VCaP (cell line): ENCODE data around the gene LMBR1.

Source experiments
- H3K27ac ChIP-seq: fragments of 450-650 bp; 2 replicates; pipeline ENCODE4 v1.5.1; 2017
- TF ChIP-seq, protein P1 (sequence below): fragments of 450-650 bp; conservative IDR thresholded peaks from 2 replicates; pipeline ENCODE4 v1.5.1; 2017; ENCODE audit warnings: mild to moderate bottlenecking, moderate library complexity

LMBR1 gene

GRCh38 chr7:156772725-156773124 is 120.3 kb downstream of the LMBR1 start:
- no peak overlapping the region for H3K27ac ChIP-seq
- TF ChIP-seq, protein P1, sequence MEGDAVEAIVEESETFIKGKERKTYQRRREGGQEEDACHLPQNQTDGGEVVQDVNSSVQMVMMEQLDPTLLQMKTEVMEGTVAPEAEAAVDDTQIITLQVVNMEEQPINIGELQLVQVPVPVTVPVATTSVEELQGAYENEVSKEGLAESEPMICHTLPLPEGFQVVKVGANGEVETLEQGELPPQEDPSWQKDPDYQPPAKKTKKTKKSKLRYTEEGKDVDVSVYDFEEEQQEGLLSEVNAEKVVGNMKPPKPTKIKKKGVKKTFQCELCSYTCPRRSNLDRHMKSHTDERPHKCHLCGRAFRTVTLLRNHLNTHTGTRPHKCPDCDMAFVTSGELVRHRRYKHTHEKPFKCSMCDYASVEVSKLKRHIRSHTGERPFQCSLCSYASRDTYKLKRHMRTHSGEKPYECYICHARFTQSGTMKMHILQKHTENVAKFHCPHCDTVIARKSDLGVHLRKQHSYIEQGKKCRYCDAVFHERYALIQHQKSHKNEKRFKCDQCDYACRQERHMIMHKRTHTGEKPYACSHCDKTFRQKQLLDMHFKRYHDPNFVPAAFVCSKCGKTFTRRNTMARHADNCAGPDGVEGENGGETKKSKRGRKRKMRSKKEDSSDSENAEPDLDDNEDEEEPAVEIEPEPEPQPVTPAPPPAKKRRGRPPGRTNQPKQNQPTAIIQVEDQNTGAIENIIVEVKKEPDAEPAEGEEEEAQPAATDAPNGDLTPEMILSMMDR, result no peak

DNA sequence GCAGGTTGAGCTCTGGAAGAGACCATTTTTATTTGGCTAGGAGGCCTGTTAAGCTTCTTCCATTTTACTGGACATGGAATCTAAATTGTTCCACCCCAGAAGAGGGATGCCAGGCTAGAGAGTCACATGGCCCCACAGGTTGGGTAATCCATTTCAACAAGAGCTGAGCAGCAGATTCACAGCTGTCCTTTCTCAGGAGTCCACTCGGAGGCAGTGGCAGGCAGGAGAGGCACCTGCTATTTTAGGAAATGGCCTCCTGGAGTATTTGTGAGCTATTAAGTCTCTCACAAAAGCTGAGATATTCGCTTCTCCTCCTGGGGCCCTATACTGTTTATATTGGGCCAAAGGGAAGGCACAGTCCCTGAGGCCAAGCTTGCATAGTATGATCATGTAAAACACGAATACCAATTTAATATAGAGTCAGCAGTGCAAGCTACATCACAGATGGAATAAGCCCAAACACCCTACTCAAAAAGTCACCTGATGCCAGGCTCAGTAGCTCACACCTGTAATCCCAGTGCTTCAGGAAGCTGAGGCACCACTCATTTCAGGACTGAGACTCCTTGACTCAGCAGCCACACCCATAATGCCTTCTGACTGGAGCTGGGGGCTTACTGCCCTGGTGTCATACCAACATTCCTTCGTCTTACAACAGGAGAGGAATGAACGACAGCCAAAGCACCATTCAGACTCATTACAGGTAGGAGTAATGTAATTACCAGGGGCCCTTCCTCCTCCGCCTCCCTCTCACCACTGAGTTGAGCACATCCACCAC is 124.1 kb downstream of the LMBR1 start:
- TF ChIP-seq, protein P1, result no peak
- H3K27ac ChIP-seq, result no peak overlapping the region

DNA sequence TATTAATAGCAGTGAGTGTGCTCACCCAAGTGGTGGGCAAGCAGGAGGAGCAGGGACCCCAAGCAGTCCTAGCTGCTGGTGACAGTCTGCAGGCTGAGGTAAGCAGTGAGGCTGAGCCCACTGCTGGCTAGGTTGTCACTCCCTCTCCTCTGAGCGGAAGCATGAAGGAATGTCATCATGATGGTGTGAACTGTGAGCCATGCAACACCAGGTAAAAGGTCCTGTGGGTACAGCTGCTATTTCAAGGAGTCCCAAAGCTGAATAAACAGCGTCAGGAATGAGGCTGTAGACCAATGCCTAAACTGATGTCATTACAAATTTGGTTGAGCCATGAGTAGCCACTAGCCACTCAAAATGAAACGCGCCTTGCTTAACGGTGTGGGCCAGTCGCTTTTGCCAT is 126.3 kb downstream of the LMBR1 start:
- TF ChIP-seq, protein P1, result no peak
- H3K27ac ChIP-seq, result peak overlapping the region; percentile 7; the same call in 1 of the 2 replicates

DNA sequence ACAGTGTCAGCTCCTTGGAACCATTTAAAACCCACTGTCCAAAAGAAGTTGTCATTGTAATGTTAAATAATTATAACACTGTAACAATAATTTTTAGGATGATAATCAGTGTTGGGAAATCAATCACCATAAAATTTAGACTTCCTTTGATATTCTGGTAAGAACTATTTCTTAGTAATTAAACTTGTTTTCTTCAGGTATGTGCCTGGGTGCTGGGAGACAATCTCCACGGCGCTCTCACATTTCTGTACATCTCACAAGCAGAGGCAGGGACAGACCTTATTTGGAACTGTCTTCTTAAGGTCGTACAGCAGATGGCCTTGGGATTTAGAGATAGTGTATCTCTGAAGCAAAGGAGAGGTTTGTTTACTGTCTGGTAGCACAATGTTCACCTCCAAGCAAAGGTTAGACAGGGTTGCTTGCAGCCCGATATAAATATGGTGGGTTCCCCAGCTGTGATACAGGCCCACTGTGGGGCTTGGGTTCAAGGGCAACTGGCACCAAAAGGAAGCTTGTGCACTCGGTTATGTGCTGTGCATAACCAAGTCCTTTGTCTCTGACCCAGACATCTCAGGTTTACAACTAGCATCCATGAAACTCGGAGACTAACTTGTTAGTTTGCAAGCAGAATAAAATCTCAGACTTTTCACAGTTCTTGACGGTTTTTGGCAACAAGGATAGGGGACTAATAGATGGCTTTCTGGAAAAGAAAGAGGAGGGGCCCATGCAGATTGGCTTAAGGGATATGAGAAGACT is 126.9 kb downstream of the LMBR1 start:
- peak overlapping the region; percentile 7; the same call in 1 of the 2 replicates for H3K27ac ChIP-seq
- TF ChIP-seq, protein P1, result no peak

GRCh38 chr7:156764766-156765165 is 128.2 kb downstream of the LMBR1 start:
- no peak overlapping the region for H3K27ac ChIP-seq
- TF ChIP-seq, protein P1, result no peak

GRCh38 chr7:156764016-156764669 is 128.8 kb downstream of the LMBR1 start:
- peak overlapping the region; percentile 50 for H3K27ac ChIP-seq

More at GRCh38 chr7:156764016-156764669, 128.8 kb downstream of the LMBR1 start:
- TF ChIP-seq, protein P1, result peak; percentile 96
